GM23338 (cell line): ENCODE measurements around the gene CDKL1. TPM values are rescaled to one million over a fixed set of nuclear protein-coding genes. Genes with fewer than 3 reads are reported as not detected.

Source experiments
- ATAC-seq: fragments of 200-7000 bp; cut with Tn5 transposase; 3 replicates; pipeline ENCODE4 v1.9.1; 2020
- DNase-seq: peaks from one replicate; pipeline ENCODE4 v3.0.0-alpha.2; 2015; ENCODE audit warnings: low spot score
- H2AFZ ChIP-seq: fragments of 200-600 bp; sonication (generic); 2 replicates; pipeline ENCODE4 v1.8.0; 2016; ENCODE audit warnings: antibody characterized with exemption, mild to moderate bottlenecking, moderate library complexity
- H3F3A ChIP-seq: fragments of 200-600 bp; sonication (generic); replicated peaks from 2 replicates; pipeline ENCODE4 v1.8.0; 2017; ENCODE audit warnings: antibody characterized with exemption, mixed run types, low read depth
- H3K27ac ChIP-seq: fragments of 200-600 bp; sonication (generic); 2 replicates; pipeline ENCODE4 v1.6.1; 2016; ENCODE audit warnings: low read depth
- H3K27me3 ChIP-seq: fragments of 200-600 bp; sonication (generic); 2 replicates; pipeline ENCODE4 v1.8.0; 2016; ENCODE audit warnings: mild to moderate bottlenecking, mixed run types, moderate library complexity; ENCODE audit not compliant: insufficient read depth
- H3K36me3 ChIP-seq: fragments of 200-600 bp; sonication (generic); 2 replicates; pipeline ENCODE4 v1.8.0; 2016; ENCODE audit warnings: mild to moderate bottlenecking; ENCODE audit not compliant: insufficient read depth
- H3K4me1 ChIP-seq: fragments of 200-600 bp; sonication (generic); 2 replicates; pipeline ENCODE4 v1.8.0; 2016; ENCODE audit warnings: mild to moderate bottlenecking, moderate library complexity; ENCODE audit not compliant: insufficient read depth
- H3K4me2 ChIP-seq: fragments of 200-600 bp; sonication (generic); 2 replicates; pipeline ENCODE4 v1.7.1; 2017; ENCODE audit warnings: mixed run types
- H3K4me3 ChIP-seq: fragments of 200-600 bp; sonication (generic); 2 replicates; pipeline ENCODE4 v1.6.1; 2016; ENCODE audit warnings: mixed run types
- H3K79me2 ChIP-seq: fragments of 200-600 bp; sonication (generic); replicated peaks from 2 replicates; pipeline ENCODE4 v1.8.0; 2017; ENCODE audit warnings: mild to moderate bottlenecking; ENCODE audit not compliant: insufficient read depth
- H3K9me2 ChIP-seq: fragments of 200-600 bp; sonication (generic); 2 replicates; pipeline ENCODE4 v1.8.0; 2017; ENCODE audit not compliant: insufficient read depth
- H4K20me1 ChIP-seq: fragments of 200-600 bp; sonication (generic); replicated peaks from 2 replicates; pipeline ENCODE4 v1.8.0; 2017; ENCODE audit warnings: mild to moderate bottlenecking; ENCODE audit not compliant: insufficient read depth
- H3K27ac Mint-ChIP-seq: 2 replicates; pipeline ENCODE4 v1.8.0; 2020; ENCODE audit warnings: inconsistent platforms, mild to moderate bottlenecking, moderate library complexity, mixed read lengths
- H3K27me3 Mint-ChIP-seq: 3 replicates; pipeline ENCODE4 v1.8.0; 2022; ENCODE audit warnings: low read depth, mild to moderate bottlenecking, moderate library complexity, mixed read lengths, inconsistent platforms; ENCODE audit not compliant: insufficient read depth, poor library complexity
- H3K36me3 Mint-ChIP-seq: 3 replicates; pipeline ENCODE4 v1.8.0; 2021; ENCODE audit warnings: low read depth, mild to moderate bottlenecking, inconsistent platforms, moderate library complexity, mixed read lengths
- H3K4me1 Mint-ChIP-seq: 3 replicates; pipeline ENCODE4 v1.8.0; 2020; ENCODE audit warnings: mild to moderate bottlenecking, inconsistent platforms, mixed read lengths
- H3K4me3 Mint-ChIP-seq: 3 replicates; pipeline ENCODE4 v1.8.0; 2021; ENCODE audit warnings: moderate library complexity, mild to moderate bottlenecking, inconsistent platforms, mixed read lengths
- H3K9me3 Mint-ChIP-seq: 3 replicates; pipeline ENCODE4 v1.8.0; 2020; ENCODE audit warnings: moderate library complexity, mild to moderate bottlenecking, inconsistent platforms, mixed read lengths
- CREB1 ChIP-seq: fragments of 250-450 bp; sonication (Bioruptor Pico); IDR thresholded peaks from 2 replicates; pipeline ENCODE4 v1.5.0; 2020; ENCODE audit warnings: low read depth, mild to moderate bottlenecking, moderate library complexity
- CTCF ChIP-seq, 2 experiments: fragments of 200-600 bp in 1 of 2; sonication (generic) in 1 of 2; conservative IDR thresholded peaks; 2 replicates each; pipeline versions ENCODE4 v1.5.1 to v1.6.1; 2016 to 2017; ENCODE audit warnings: antibody characterized with exemption in 2 of 2, low read depth in 2 of 2, mild to moderate bottlenecking in 2 of 2, moderate library complexity in 1 of 2
- ETS1 ChIP-seq: IDR thresholded peaks from 2 replicates; pipeline ENCODE4 v1.6.1; 2016; ENCODE audit warnings: antibody characterized with exemption
- EZH2 ChIP-seq: fragments of 200-600 bp; sonication (generic); IDR thresholded peaks from one replicate; pipeline ENCODE4 v1.8.0; 2017; ENCODE audit warnings: antibody characterized with exemption, mild to moderate bottlenecking, low read depth; ENCODE audit not compliant: unreplicated experiment
- EZH2phosphoT487 ChIP-seq: fragments of 200-600 bp; sonication (generic); IDR thresholded peaks from one replicate; pipeline ENCODE4 v1.8.1; 2018; ENCODE audit warnings: antibody characterized with exemption; ENCODE audit not compliant: unreplicated experiment
- JUNB ChIP-seq: IDR thresholded peaks from one replicate; pipeline ENCODE4 v1.6.1; 2016; ENCODE audit warnings: antibody characterized with exemption; ENCODE audit not compliant: unreplicated experiment
- NANOG ChIP-seq: IDR thresholded peaks from 2 replicates; pipeline ENCODE4 v1.6.1; 2016; ENCODE audit warnings: antibody characterized with exemption, borderline replicate concordance
- POLR2AphosphoS5 ChIP-seq: IDR thresholded peaks from 2 replicates; pipeline ENCODE4 v1.6.1; 2016; ENCODE audit warnings: antibody characterized with exemption, low read depth
- REST ChIP-seq: IDR thresholded peaks from one replicate; pipeline ENCODE4 v1.6.1; 2018; ENCODE audit warnings: antibody characterized with exemption; ENCODE audit not compliant: unreplicated experiment
- STAT1 ChIP-seq: IDR thresholded peaks from one replicate; pipeline ENCODE4 v1.6.1; 2016; ENCODE audit warnings: antibody characterized with exemption; ENCODE audit not compliant: unreplicated experiment
- ZNF114 ChIP-seq: fragments of 250-450 bp; sonication (Bioruptor Pico); IDR thresholded peaks from 2 replicates; pipeline ENCODE4 v1.5.0; 2020; ENCODE audit warnings: mild to moderate bottlenecking, moderate library complexity
- ZNF331 ChIP-seq: fragments of 250-450 bp; sonication (Bioruptor Pico); IDR thresholded peaks from 2 replicates; pipeline ENCODE4 v1.5.0; 2020; ENCODE audit warnings: low read depth, mild to moderate bottlenecking, moderate library complexity
- ZNF462 ChIP-seq: fragments of 250-450 bp; sonication (Bioruptor Pico); IDR thresholded peaks from 2 replicates; pipeline ENCODE4 v1.5.0; 2020; ENCODE audit warnings: mild to moderate bottlenecking, moderate library complexity
- polyA plus RNA-seq: library from polyadenylated mRNA; unstranded; fragments of >200 nt; fragmentation: Nextera tagmentation; extraction: Ambion mirVana; gene quantifications from 2 replicates; pipeline ENCODE4 v1.2.1, GENCODE V29; 2016
- total RNA-seq: library from RNA; depleted of rRNA; stranded (reverse); fragments of >200 nt; shearing (Covaris generic); gene quantifications from 2 replicates; pipeline ENCODE4 v1.2.3, GENCODE V29; 2014

The CDKL1 gene
- total and polyA plus RNA-seq, 2 experiments from 2014 or later: 0.52 TPM

GRCh38 chr14:50334211-50334610 lies 62.5 kb downstream of the CDKL1 start:
- peak overlapping the region; percentile 90 for H3K27ac Mint-ChIP-seq
- Histone ChIP-seq H3K27me3 (no peaks in the 10 kb centered on the region), H3K36me3 (no peaks in the 10 kb centered on the region), H4K20me1 (no peaks in the 10 kb centered on the region), H3K79me2 (no peaks in the 10 kb centered on the region), H3F3A (no peaks in the 10 kb centered on the region), H3K9me2 (no peaks in the 10 kb centered on the region), H3K4me2 (no peak overlapping the region), H3K4me3 (no peak overlapping the region), H3K4me1 (peaks cover 26% of the 10 kb centered on the region), H2AFZ (no peak overlapping the region), H3K27ac (peak overlapping the region; percentile 65)
- no peaks in the 10 kb centered on the region; the same call in 2 of the 3 replicates for H3K36me3 Mint-ChIP-seq
- H3K4me1 Mint-ChIP-seq: peaks cover 28% of the 10 kb centered on the region
- TF ChIP-seq REST: no peak
- no peak for TF ChIP-seq STAT1
- TF ChIP-seq ETS1: no peak
- no peak for TF ChIP-seq ZNF462 (CRISPR knock-in tag)
- TF ChIP-seq ZNF114 (CRISPR knock-in tag): no peak
- TF ChIP-seq ZNF331: no peak
- TF ChIP-seq POLR2AphosphoS5: no peak
- no peak for TF ChIP-seq EZH2phosphoT487
- no peak for TF ChIP-seq NANOG
- TF ChIP-seq JUNB: no peak
- no peak for TF ChIP-seq EZH2
- no peak for TF ChIP-seq CREB1 (CRISPR knock-in tag)
- TF ChIP-seq CTCF (conservative IDR thresholded peaks at IDR 0.05; ENCODE audit: low read depth in 2 of 2): no peak
- no peak for ATAC-seq
- DNase-seq: peak; percentile 17
- no peaks in the 10 kb centered on the region for H3K9me3 Mint-ChIP-seq
- H3K4me3 Mint-ChIP-seq: no peak overlapping the region
- H3K27me3 Mint-ChIP-seq: peaks cover 4% of the 10 kb centered on the region
